SK-N-SH (cell line): ENCODE results near the gene FAM83D. TPM values are rescaled to one million over a fixed set of nuclear protein-coding genes. Genes with fewer than 3 reads are reported as not detected.

ENCODE experiments used
- CTCF ChIA-PET: fragments of 300-600, 350-600 bp; formaldehyde crosslinking; extraction: SDS; loops from one replicate; lab custom pipeline; 2021; lab: Yijun Ruan, JAX
- POLR2A ChIA-PET: fragments of 350-600 bp; sonication (Branson Sonifier 250); formaldehyde crosslinking; extraction: SDS; loops from one replicate; lab custom pipeline; 2020; ENCODE audit warnings: antibody characterized with exemption, inconsistent platforms; lab: Yijun Ruan, JAX
- DNase-seq: peaks from one replicate; pipeline ENCODE4 v3.0.0; 2012
- H2AFZ ChIP-seq: fragments of 200-600 bp; sonication (generic); 2 replicates; pipeline ENCODE4 v1.8.1; 2016; ENCODE audit warnings: antibody characterized with exemption, mild to moderate bottlenecking, low read depth
- H3F3A ChIP-seq: fragments of 200-600 bp; sonication (generic); replicated peaks from 2 replicates; pipeline ENCODE3; 2016; ENCODE audit warnings: antibody characterized with exemption, mild to moderate bottlenecking; ENCODE audit not compliant: insufficient read depth
- H3K27ac ChIP-seq, 2 experiments: fragments of 200-500 bp in 1 of 2; fragments of 200-600 bp in 1 of 2; sonication (Bioruptor generic) in 1 of 2; sonication (generic), shearing (Covaris generic) in 1 of 2; 2 replicates each; pipeline versions ENCODE4 v1.5.1 to v1.6.1; 2014 to 2016; ENCODE audit warnings: low read depth in 2 of 2, inconsistent platforms in 1 of 2, low read length in 1 of 2, mild to moderate bottlenecking in 1 of 2, mixed read lengths in 1 of 2
- H3K27me3 ChIP-seq: fragments of 200-600 bp; sonication (generic), shearing (Covaris generic); 2 replicates; pipeline ENCODE4 v1.6.1; 2016; ENCODE audit warnings: mixed run types; ENCODE audit not compliant: insufficient read depth
- H3K36me3 ChIP-seq, 2 experiments: fragments of 200-500 bp in 1 of 2; fragments of 200-600 bp in 1 of 2; sonication (Bioruptor generic) in 1 of 2; sonication (generic) in 1 of 2; replicated peaks in 1 of 2; 2 replicates each; pipeline versions ENCODE3 to v1.5.1; 2014 to 2016; ENCODE audit warnings: low read length in 1 of 2, mild to moderate bottlenecking in 1 of 2; ENCODE audit not compliant: insufficient read depth in 2 of 2, control insufficient read depth in 1 of 2
- H3K4me1 ChIP-seq, 2 experiments: fragments of 200-500 bp in 1 of 2; fragments of 200-600 bp in 1 of 2; sonication (Bioruptor generic) in 1 of 2; sonication (generic), shearing (Covaris generic) in 1 of 2; 2 replicates each; pipeline versions ENCODE4 v1.5.1 to v1.6.1; 2014 to 2016; ENCODE audit warnings: low read depth in 1 of 2, low read length in 1 of 2, mixed run types in 1 of 2; ENCODE audit not compliant: insufficient read depth in 2 of 2, control insufficient read depth in 1 of 2
- H3K4me2 ChIP-seq: fragments of 200-600 bp; sonication (generic), shearing (Covaris generic); 2 replicates; pipeline ENCODE4 v1.6.1; 2017; ENCODE audit warnings: mixed run types
- H3K4me3 ChIP-seq, 2 experiments: fragments of 200-500 bp in 1 of 2; fragments of 200-600 bp in 1 of 2; sonication (Bioruptor generic) in 1 of 2; sonication (generic), shearing (Covaris generic) in 1 of 2; 2 replicates each; pipeline versions ENCODE4 v1.5.1 to v1.8.1; 2014 to 2016; ENCODE audit warnings: low read depth in 2 of 2, inconsistent platforms in 1 of 2, low read length in 1 of 2, mild to moderate bottlenecking in 1 of 2, mixed read lengths in 1 of 2, moderate library complexity in 1 of 2
- H3K79me2 ChIP-seq: fragments of 200-600 bp; sonication (generic); 2 replicates; pipeline ENCODE4 v1.8.1; 2017; ENCODE audit warnings: mild to moderate bottlenecking; ENCODE audit not compliant: insufficient read depth
- H3K9ac ChIP-seq: fragments of 200-600 bp; sonication (generic); 2 replicates; pipeline ENCODE4 v1.6.1; 2017; ENCODE audit warnings: mixed run types
- H3K9me2 ChIP-seq: fragments of 200-600 bp; sonication (generic); 2 replicates; pipeline ENCODE4 v1.6.1; 2017; ENCODE audit warnings: mixed run types
- H3K9me3 ChIP-seq: fragments of 200-600 bp; sonication (generic); 2 replicates; pipeline ENCODE4 v1.6.1; 2017; ENCODE audit warnings: mixed run types, mild to moderate bottlenecking, moderate library complexity
- H4K20me1 ChIP-seq: fragments of 200-600 bp; sonication (generic); 2 replicates; pipeline ENCODE4 v1.6.1; 2017; ENCODE audit warnings: mild to moderate bottlenecking, mixed run types; ENCODE audit not compliant: insufficient read depth
- CHD2 ChIP-seq: fragments of 150-350 bp; IDR thresholded peaks from 2 replicates; pipeline ENCODE4 v1.6.1; 2018; ENCODE audit warnings: low read length; ENCODE audit not compliant: partially characterized antibody
- ELF1 ChIP-seq: IDR thresholded peaks from 2 replicates; pipeline ENCODE4 v1.4.0; 2012
- EP300 ChIP-seq, 2 experiments: IDR thresholded peaks; 2 replicates each; pipeline versions ENCODE4 v1.4.0 to v1.6.1; 2012; ENCODE audit warnings: borderline replicate concordance in 1 of 2, low read depth in 1 of 2, low read length in 1 of 2
- FOSL2 ChIP-seq: IDR thresholded peaks from 2 replicates; pipeline ENCODE4 v1.4.0; 2012; ENCODE audit warnings: low read depth, mild to moderate bottlenecking, moderate library complexity, borderline replicate concordance
- MEF2A ChIP-seq: IDR thresholded peaks from 2 replicates; pipeline ENCODE4 v1.4.0; 2012; ENCODE audit warnings: low read depth, borderline replicate concordance
- MXI1 ChIP-seq: IDR thresholded peaks from 2 replicates; pipeline ENCODE4 v1.6.1; 2012; ENCODE audit warnings: mild to moderate bottlenecking, low read depth, low read length, improper control_type of control experiment
- NFIC ChIP-seq: IDR thresholded peaks from 2 replicates; pipeline ENCODE4 v1.4.0; 2012; ENCODE audit warnings: borderline replicate concordance
- POLR2AphosphoS5 ChIP-seq: IDR thresholded peaks from 2 replicates; pipeline ENCODE4 v1.6.1; 2012; ENCODE audit warnings: low read depth, low read length
- RAD21 ChIP-seq: IDR thresholded peaks from 2 replicates; pipeline ENCODE4 v1.6.1; 2012; ENCODE audit warnings: mild to moderate bottlenecking, low read length
- RCOR1 ChIP-seq: fragments of 150-350 bp; IDR thresholded peaks from 2 replicates; pipeline ENCODE4 v1.6.1; 2017; ENCODE audit warnings: antibody characterized with exemption, low read length
- RXRA ChIP-seq: IDR thresholded peaks from 2 replicates; pipeline ENCODE4 v1.4.0; 2012; ENCODE audit warnings: low read depth, mild to moderate bottlenecking, borderline replicate concordance
- SMC3 ChIP-seq: IDR thresholded peaks from 2 replicates; pipeline ENCODE4 v1.6.1; 2012; ENCODE audit warnings: low read depth, low read length, improper control_type of control experiment
- TAF1 ChIP-seq: IDR thresholded peaks from 2 replicates; pipeline ENCODE4 v1.6.1; 2012; ENCODE audit warnings: low read depth, mild to moderate bottlenecking, low read length, moderate library complexity, borderline replicate concordance
- WGBS: methylation state at CpG from one replicate; pipeline ENCODE4 v1.1.6; 2017; ENCODE audit warnings: low lambda C conversion rate; 5-methylcytosine and 5-hydroxymethylcytosine counted together
- polyA plus RNA-seq, 3 experiments: library from polyadenylated mRNA; depleted of rRNA; stranded (reverse); fragments of >200 nt; gene quantifications; 2 replicates each; pipeline ENCODE4 v1.2.3, GENCODE V29; 2012
- TF ChIP-seq, protein P1 (sequence below): IDR thresholded peaks from 2 replicates; pipeline ENCODE4 v1.6.1; 2012; ENCODE audit warnings: mild to moderate bottlenecking, low read depth, low read length, moderate library complexity
- TF ChIP-seq, protein P2 (sequence below): fragments of 150-350 bp; IDR thresholded peaks from 2 replicates; pipeline ENCODE4 v1.6.1; 2016; ENCODE audit warnings: mild to moderate bottlenecking, low read depth, low read length
- TF ChIP-seq, protein P3 (sequence below): fragments of 150-350 bp; IDR thresholded peaks from 2 replicates; pipeline ENCODE4 v1.6.1; 2017; ENCODE audit warnings: antibody characterized with exemption, low read length, low read depth, borderline replicate concordance
- TF ChIP-seq, protein P4 (sequence below): IDR thresholded peaks from 2 replicates; pipeline ENCODE4 v1.4.0; 2012; ENCODE audit warnings: low read depth, borderline replicate concordance

Gene FAM83D
- polyA plus RNA-seq, 1 of the 3 experiments (the other 2 are of a cell fraction): 21.5 TPM

DNA sequence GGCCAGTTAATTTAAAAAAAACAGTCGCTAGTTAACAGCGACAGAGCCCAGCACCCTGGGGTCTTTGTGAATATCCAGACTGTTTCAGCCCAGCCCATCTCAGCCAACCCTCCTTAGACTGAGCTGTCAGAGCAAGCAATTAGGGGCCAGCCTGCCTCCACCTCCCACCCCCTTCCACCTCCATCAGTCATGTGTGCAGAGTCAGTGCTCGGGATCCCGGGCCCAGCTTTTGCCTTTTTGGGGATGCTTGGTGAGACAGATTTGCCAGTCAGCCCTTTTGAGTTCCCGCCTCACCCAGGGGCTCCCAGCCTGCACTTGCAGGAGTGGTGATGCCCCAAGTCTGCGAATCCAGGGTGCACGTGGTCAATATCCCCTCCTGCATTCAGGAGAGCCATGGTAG is 6.5 kb upstream of the FAM83D start:
- H3K4me2 ChIP-seq: no peak overlapping the region
- no peak overlapping the region for H3K9ac ChIP-seq
- 94% methylated on average over 3 of the region's 7 CpGs for WGBS
- POLR2A ChIA-PET: no interaction called here
- no peaks in the 10 kb centered on the region for H3K79me2 ChIP-seq
- H3K9me3 ChIP-seq: no peaks in the 10 kb centered on the region
- no peaks in the 10 kb centered on the region for H3K9me2 ChIP-seq
- H3F3A ChIP-seq: no peaks in the 10 kb centered on the region
- no peaks in the 10 kb centered on the region for H3K4me1 ChIP-seq
- DNase-seq: no peak
- H3K36me3 ChIP-seq: no peaks in the 10 kb centered on the region
- no peak overlapping the region for H2AFZ ChIP-seq
- H4K20me1 ChIP-seq: no peaks in the 10 kb centered on the region
- peaks cover 11% of the 10 kb centered on the region; the same call in 1 of the 2 replicates for H3K27me3 ChIP-seq
- H3K27ac ChIP-seq: no peak overlapping the region
- TF ChIP-seq EP300 (IDR thresholded peaks at IDR 0.05; ENCODE audit: borderline replicate concordance in 1 of 2, low read depth in 1 of 2, low read length in 1 of 2): no peak
- TF ChIP-seq, protein P1, sequence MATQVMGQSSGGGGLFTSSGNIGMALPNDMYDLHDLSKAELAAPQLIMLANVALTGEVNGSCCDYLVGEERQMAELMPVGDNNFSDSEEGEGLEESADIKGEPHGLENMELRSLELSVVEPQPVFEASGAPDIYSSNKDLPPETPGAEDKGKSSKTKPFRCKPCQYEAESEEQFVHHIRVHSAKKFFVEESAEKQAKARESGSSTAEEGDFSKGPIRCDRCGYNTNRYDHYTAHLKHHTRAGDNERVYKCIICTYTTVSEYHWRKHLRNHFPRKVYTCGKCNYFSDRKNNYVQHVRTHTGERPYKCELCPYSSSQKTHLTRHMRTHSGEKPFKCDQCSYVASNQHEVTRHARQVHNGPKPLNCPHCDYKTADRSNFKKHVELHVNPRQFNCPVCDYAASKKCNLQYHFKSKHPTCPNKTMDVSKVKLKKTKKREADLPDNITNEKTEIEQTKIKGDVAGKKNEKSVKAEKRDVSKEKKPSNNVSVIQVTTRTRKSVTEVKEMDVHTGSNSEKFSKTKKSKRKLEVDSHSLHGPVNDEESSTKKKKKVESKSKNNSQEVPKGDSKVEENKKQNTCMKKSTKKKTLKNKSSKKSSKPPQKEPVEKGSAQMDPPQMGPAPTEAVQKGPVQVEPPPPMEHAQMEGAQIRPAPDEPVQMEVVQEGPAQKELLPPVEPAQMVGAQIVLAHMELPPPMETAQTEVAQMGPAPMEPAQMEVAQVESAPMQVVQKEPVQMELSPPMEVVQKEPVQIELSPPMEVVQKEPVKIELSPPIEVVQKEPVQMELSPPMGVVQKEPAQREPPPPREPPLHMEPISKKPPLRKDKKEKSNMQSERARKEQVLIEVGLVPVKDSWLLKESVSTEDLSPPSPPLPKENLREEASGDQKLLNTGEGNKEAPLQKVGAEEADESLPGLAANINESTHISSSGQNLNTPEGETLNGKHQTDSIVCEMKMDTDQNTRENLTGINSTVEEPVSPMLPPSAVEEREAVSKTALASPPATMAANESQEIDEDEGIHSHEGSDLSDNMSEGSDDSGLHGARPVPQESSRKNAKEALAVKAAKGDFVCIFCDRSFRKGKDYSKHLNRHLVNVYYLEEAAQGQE: no peak
- no peak for TF ChIP-seq RCOR1
- TF ChIP-seq ELF1: no peak
- TF ChIP-seq MXI1: no peak
- no peak for TF ChIP-seq NFIC
- no peak for TF ChIP-seq FOSL2
- no peak for TF ChIP-seq RXRA
- no peak for TF ChIP-seq SMC3
- TF ChIP-seq TAF1: no peak
- TF ChIP-seq, protein P2, sequence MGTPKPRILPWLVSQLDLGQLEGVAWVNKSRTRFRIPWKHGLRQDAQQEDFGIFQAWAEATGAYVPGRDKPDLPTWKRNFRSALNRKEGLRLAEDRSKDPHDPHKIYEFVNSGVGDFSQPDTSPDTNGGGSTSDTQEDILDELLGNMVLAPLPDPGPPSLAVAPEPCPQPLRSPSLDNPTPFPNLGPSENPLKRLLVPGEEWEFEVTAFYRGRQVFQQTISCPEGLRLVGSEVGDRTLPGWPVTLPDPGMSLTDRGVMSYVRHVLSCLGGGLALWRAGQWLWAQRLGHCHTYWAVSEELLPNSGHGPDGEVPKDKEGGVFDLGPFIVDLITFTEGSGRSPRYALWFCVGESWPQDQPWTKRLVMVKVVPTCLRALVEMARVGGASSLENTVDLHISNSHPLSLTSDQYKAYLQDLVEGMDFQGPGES: no peak
- TF ChIP-seq CHD2: no peak
- no peak for TF ChIP-seq POLR2AphosphoS5
- TF ChIP-seq, protein P3, sequence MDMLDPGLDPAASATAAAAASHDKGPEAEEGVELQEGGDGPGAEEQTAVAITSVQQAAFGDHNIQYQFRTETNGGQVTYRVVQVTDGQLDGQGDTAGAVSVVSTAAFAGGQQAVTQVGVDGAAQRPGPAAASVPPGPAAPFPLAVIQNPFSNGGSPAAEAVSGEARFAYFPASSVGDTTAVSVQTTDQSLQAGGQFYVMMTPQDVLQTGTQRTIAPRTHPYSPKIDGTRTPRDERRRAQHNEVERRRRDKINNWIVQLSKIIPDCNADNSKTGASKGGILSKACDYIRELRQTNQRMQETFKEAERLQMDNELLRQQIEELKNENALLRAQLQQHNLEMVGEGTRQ: no peak
- no peak for TF ChIP-seq MEF2A
- TF ChIP-seq RAD21: no peak
- TF ChIP-seq, protein P4, sequence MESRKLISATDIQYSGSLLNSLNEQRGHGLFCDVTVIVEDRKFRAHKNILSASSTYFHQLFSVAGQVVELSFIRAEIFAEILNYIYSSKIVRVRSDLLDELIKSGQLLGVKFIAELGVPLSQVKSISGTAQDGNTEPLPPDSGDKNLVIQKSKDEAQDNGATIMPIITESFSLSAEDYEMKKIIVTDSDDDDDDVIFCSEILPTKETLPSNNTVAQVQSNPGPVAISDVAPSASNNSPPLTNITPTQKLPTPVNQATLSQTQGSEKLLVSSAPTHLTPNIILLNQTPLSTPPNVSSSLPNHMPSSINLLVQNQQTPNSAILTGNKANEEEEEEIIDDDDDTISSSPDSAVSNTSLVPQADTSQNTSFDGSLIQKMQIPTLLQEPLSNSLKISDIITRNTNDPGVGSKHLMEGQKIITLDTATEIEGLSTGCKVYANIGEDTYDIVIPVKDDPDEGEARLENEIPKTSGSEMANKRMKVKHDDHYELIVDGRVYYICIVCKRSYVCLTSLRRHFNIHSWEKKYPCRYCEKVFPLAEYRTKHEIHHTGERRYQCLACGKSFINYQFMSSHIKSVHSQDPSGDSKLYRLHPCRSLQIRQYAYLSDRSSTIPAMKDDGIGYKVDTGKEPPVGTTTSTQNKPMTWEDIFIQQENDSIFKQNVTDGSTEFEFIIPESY: no peak
- TF ChIP-seq, all 33 proteins: peak for 0
- CTCF ChIA-PET: no interaction called here
- H3K4me3 ChIP-seq: no peak overlapping the region
